22Rv1 (cell line): ENCODE results near the gene KLHL11.

ENCODE experiments used
- H3K27ac ChIP-seq: fragments of 450-650 bp; 2 replicates; pipeline ENCODE4 v1.5.1; 2017
- ZFX ChIP-seq: fragments of 450-650 bp; IDR thresholded peaks from 2 replicates; pipeline ENCODE4 v1.6.1; 2017; ENCODE audit warnings: antibody characterized with exemption, borderline replicate concordance
- TF ChIP-seq, protein P1 (sequence below): fragments of 450-650 bp; IDR thresholded peaks from 2 replicates; pipeline ENCODE4 v1.5.1; 2017; ENCODE audit warnings: mild to moderate bottlenecking

The KLHL11 gene

DNA sequence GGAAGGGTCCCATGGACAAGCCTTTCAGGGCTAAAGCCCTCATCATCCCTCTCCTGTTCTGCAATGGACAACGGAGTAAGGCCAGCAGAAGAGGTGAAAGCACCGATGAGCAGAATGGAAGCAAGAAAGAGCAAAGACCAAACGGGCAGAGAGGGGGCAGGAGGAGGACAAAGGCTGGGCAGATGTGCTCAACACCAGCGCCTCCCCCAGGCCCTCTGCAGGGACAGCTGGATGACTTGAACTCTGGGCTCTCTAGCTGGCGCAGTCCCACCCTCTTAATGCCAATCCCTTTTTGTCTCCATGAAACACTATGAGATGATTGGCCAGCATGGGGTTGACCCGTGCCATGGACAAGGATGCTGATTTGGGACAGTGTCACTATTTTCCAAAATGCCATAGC, 31.5 kb upstream of the KLHL11 start:
- no peak overlapping the region for H3K27ac ChIP-seq
- TF ChIP-seq, protein P1, sequence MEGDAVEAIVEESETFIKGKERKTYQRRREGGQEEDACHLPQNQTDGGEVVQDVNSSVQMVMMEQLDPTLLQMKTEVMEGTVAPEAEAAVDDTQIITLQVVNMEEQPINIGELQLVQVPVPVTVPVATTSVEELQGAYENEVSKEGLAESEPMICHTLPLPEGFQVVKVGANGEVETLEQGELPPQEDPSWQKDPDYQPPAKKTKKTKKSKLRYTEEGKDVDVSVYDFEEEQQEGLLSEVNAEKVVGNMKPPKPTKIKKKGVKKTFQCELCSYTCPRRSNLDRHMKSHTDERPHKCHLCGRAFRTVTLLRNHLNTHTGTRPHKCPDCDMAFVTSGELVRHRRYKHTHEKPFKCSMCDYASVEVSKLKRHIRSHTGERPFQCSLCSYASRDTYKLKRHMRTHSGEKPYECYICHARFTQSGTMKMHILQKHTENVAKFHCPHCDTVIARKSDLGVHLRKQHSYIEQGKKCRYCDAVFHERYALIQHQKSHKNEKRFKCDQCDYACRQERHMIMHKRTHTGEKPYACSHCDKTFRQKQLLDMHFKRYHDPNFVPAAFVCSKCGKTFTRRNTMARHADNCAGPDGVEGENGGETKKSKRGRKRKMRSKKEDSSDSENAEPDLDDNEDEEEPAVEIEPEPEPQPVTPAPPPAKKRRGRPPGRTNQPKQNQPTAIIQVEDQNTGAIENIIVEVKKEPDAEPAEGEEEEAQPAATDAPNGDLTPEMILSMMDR: no peak
- TF ChIP-seq ZFX: no peak

DNA sequence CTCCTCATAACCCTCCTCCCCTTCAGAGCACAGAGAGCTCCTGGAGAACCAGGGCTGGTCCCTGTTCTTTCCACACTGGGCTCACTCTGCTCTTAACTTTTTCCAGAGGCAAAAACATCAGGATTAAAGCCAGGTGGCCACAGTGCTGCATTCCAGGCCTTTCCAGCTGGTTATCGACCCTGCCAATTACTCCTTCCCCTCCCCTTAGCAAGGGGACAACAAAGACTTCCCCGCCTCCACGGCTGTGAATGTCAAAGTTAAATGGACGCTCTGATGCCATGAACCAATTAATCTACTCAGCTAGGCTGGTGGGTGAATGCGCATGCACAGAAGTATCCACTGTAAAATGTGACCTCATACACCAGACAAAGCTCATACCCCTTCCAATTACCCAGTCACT, 30.4 kb upstream of the KLHL11 start:
- TF ChIP-seq, protein P1: no peak
- no peak for TF ChIP-seq ZFX
- H3K27ac ChIP-seq: 0 out of 2 replicates have a peak overlapping the region, but pooled peaks have one; percentile 10

DNA sequence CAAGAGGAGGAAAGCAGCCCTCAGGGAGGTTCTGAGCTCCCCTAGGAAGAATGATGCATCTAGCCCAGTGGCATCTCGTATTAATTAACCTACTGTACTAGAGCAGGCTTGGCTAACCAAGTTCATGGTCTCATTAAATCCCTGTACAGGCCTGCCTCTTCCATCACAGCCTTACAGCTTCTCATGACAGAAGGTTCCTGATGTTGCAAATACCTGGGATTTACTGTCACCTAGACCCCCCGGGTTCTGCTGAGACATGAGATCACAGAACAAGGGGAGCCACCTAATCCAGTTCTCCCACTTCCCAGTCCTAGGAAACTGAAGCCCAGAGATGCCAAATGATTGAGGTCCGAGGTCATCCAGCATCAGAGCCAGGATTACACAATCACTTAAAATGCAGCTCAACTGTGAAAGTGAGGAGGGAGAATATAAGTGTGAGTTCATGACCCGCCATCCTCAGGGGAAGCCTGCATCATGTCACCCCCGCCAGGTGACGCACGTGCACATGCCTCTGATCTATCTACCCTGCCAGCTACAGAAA, 29.6 kb upstream of the KLHL11 start:
- TF ChIP-seq, protein P1: no peak
- TF ChIP-seq ZFX: no peak
- 0 out of 2 replicates have a peak overlapping the region, but pooled peaks have one; percentile 10 for H3K27ac ChIP-seq

- no peak overlapping the region for H3K27ac ChIP-seq
- TF ChIP-seq, protein P1: no peak
- TF ChIP-seq ZFX: no peak
Observed at GRCh38 chr17:41893384-41893783, 28.2 kb upstream of the KLHL11 start.

GRCh38 chr17:41892021-41892376, 26.8 kb upstream of the KLHL11 start:
- H3K27ac ChIP-seq: 0 out of 2 replicates have a peak overlapping the region, but pooled peaks have one; percentile 18
- TF ChIP-seq, protein P1: no peak
- no peak for TF ChIP-seq ZFX

- TF ChIP-seq, protein P1: no peak
- no peak for TF ChIP-seq ZFX
- peak overlapping the region; percentile 18; the same call in 1 of the 2 replicates for H3K27ac ChIP-seq
Observed at GRCh38 chr17:41891135-41892020, 26.2 kb upstream of the KLHL11 start.

GRCh38 chr17:41888332-41888965, 23.2 kb upstream of the KLHL11 start:
- no peak for TF ChIP-seq ZFX
- TF ChIP-seq, protein P1: no peak
- no peak overlapping the region for H3K27ac ChIP-seq
